PC-3 (cell line): ENCODE measurements around the gene KCTD17.

ENCODE experiments used
- EZH2 ChIP-seq: fragments of 300-600 bp; sonication (generic); IDR thresholded peaks from one replicate; pipeline ENCODE4 v1.6.1; 2017; ENCODE audit warnings: antibody characterized with exemption, mild to moderate bottlenecking, low read length; ENCODE audit not compliant: unreplicated experiment
- TF ChIP-seq, protein P1 (sequence below): fragments of 300-600 bp; sonication (generic); conservative IDR thresholded peaks from 2 replicates; pipeline ENCODE4 v1.5.1; 2017; ENCODE audit warnings: antibody characterized with exemption, low read depth, mild to moderate bottlenecking, low read length

DNA sequence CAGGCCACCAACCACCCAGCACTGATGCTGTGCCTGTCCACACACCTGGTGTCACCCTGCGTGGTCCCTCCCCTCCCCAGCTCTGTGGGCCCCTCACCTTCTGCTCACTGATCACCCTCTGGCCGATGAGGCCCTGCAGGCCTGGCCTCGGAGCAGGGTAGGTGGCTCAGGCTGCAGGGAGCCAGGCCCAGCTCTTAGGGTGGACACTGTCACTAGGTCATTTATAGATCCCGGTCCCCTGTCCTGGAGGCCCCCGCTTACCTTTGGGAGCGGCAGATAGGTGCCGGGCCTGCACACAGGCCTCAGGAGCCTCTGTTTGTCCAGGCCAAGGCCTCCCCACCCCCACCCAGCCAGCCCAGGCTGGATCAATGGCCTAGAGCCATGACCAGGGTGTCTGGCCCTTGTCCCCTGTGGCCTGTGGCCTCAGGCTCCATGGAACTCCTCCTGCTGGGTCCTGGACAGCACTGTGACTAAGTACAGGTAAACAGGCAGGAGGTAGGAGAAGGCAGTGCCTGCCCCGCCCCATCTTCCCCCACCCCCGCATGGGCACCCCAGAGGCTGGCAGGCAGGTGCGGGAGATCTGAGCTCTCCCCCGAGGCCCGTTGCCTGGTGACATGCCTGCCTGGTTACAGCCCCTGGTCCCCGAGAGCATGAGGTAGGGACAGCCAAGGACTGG, 57.8 kb downstream of the KCTD17 start, which contains the start of gene TMPRSS6:
- TF ChIP-seq, protein P1, sequence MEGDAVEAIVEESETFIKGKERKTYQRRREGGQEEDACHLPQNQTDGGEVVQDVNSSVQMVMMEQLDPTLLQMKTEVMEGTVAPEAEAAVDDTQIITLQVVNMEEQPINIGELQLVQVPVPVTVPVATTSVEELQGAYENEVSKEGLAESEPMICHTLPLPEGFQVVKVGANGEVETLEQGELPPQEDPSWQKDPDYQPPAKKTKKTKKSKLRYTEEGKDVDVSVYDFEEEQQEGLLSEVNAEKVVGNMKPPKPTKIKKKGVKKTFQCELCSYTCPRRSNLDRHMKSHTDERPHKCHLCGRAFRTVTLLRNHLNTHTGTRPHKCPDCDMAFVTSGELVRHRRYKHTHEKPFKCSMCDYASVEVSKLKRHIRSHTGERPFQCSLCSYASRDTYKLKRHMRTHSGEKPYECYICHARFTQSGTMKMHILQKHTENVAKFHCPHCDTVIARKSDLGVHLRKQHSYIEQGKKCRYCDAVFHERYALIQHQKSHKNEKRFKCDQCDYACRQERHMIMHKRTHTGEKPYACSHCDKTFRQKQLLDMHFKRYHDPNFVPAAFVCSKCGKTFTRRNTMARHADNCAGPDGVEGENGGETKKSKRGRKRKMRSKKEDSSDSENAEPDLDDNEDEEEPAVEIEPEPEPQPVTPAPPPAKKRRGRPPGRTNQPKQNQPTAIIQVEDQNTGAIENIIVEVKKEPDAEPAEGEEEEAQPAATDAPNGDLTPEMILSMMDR: no peak
- TF ChIP-seq EZH2: no peak
